Nephron progenitor cell (in vitro differentiated cells): Measurements from ENCODE around the gene PLCH1.
A peak's percentile ranks its signal among the peaks of the same experiment; 100 is the strongest.

Experiments
- DNase-seq: peaks from one replicate; pipeline ENCODE4 v3.0.0; 2021
- H3K27ac Mint-ChIP-seq: 2 replicates; pipeline ENCODE4 v1.8.0; 2021; ENCODE audit warnings: mild to moderate bottlenecking, moderate library complexity, mixed read lengths
- H3K27me3 Mint-ChIP-seq: 2 replicates; pipeline ENCODE4 v1.8.0; 2021; ENCODE audit warnings: mild to moderate bottlenecking, low read depth, mixed read lengths; ENCODE audit not compliant: poor library complexity
- H3K36me3 Mint-ChIP-seq: 2 replicates; pipeline ENCODE4 v1.8.0; 2021; ENCODE audit warnings: low read depth, mixed read lengths
- H3K4me1 Mint-ChIP-seq: 2 replicates; pipeline ENCODE4 v1.8.0; 2021; ENCODE audit warnings: mixed read lengths
- H3K4me3 Mint-ChIP-seq: 2 replicates; pipeline ENCODE4 v1.8.0; 2021; ENCODE audit warnings: mild to moderate bottlenecking, moderate library complexity, mixed read lengths
- H3K9me3 Mint-ChIP-seq: 2 replicates; pipeline ENCODE4 v1.8.0; 2021; ENCODE audit warnings: mild to moderate bottlenecking, moderate library complexity, mixed read lengths
- CTCF ChIP-seq: fragments of 200-600 bp; sonication (generic); IDR thresholded peaks from 2 replicates; pipeline ENCODE4 v1.5.0; 2021; ENCODE audit warnings: antibody characterized with exemption

PLCH1 gene

GRCh38 chr3:155663467-155664212 lies 81.2 kb downstream of the PLCH1 start:
- H3K4me1 Mint-ChIP-seq, result peaks cover 17% of the 10 kb centered on the region
- no peak for DNase-seq
- H3K36me3 Mint-ChIP-seq, result no peaks in the 10 kb centered on the region
- no peaks in the 10 kb centered on the region for H3K9me3 Mint-ChIP-seq
- no peak overlapping the region for H3K4me3 Mint-ChIP-seq
- TF ChIP-seq CTCF, result no peak
- no peaks in the 10 kb centered on the region for H3K27me3 Mint-ChIP-seq
- H3K27ac Mint-ChIP-seq, result no peak overlapping the region

GRCh38 chr3:155661760-155662159 lies 83.1 kb downstream of the PLCH1 start:
- no peaks in the 10 kb centered on the region for H3K27me3 Mint-ChIP-seq
- TF ChIP-seq CTCF, result no peak
- no peaks in the 10 kb centered on the region for H3K9me3 Mint-ChIP-seq
- H3K36me3 Mint-ChIP-seq, result peaks cover 9% of the 10 kb centered on the region
- H3K27ac Mint-ChIP-seq, result no peak overlapping the region
- DNase-seq, result no peak
- H3K4me3 Mint-ChIP-seq, result no peak overlapping the region
- H3K4me1 Mint-ChIP-seq, result peaks cover 25% of the 10 kb centered on the region

GRCh38 chr3:155661042-155661441 lies 83.8 kb downstream of the PLCH1 start:
- H3K27ac Mint-ChIP-seq, result no peak overlapping the region
- no peak for TF ChIP-seq CTCF
- peaks cover 9% of the 10 kb centered on the region for H3K36me3 Mint-ChIP-seq
- DNase-seq, result no peak
- H3K27me3 Mint-ChIP-seq, result no peaks in the 10 kb centered on the region
- no peaks in the 10 kb centered on the region for H3K9me3 Mint-ChIP-seq
- no peak overlapping the region for H3K4me3 Mint-ChIP-seq
- H3K4me1 Mint-ChIP-seq, result peaks cover 19% of the 10 kb centered on the region

GRCh38 chr3:155658671-155659261 lies 86.1 kb downstream of the PLCH1 start:
- peaks cover 9% of the 10 kb centered on the region for H3K36me3 Mint-ChIP-seq

GRCh38 chr3:155658006-155658405 lies 86.9 kb downstream of the PLCH1 start:
- Mint-ChIP-seq H3K27ac (no peak overlapping the region), H3K9me3 (no peaks in the 10 kb centered on the region), H3K4me1 (peaks cover 8% of the 10 kb centered on the region), H3K36me3 (peaks cover 9% of the 10 kb centered on the region), H3K4me3 (no peak overlapping the region), H3K27me3 (no peaks in the 10 kb centered on the region)
- no peak for TF ChIP-seq CTCF
- no peak for DNase-seq

More at GRCh38 chr3:155658671-155659261, 86.1 kb downstream of the PLCH1 start:
- Mint-ChIP-seq H3K4me3 (no peak overlapping the region), H3K9me3 (no peaks in the 10 kb centered on the region), H3K27me3 (no peaks in the 10 kb centered on the region), H3K4me1 (peaks cover 8% of the 10 kb centered on the region), H3K27ac (no peak overlapping the region)
- no peak for DNase-seq
- no peak for TF ChIP-seq CTCF

GRCh38 chr3:155657161-155657560 lies 87.7 kb downstream of the PLCH1 start:
- no peak for TF ChIP-seq CTCF
- Mint-ChIP-seq H3K27me3 (no peaks in the 10 kb centered on the region), H3K36me3 (peaks cover 9% of the 10 kb centered on the region), H3K4me3 (no peak overlapping the region), H3K27ac (peak overlapping the region; percentile 6), H3K9me3 (no peaks in the 10 kb centered on the region), H3K4me1 (peaks cover 8% of the 10 kb centered on the region)
- DNase-seq, result no peak
